H9 (cell line): ENCODE results near the gene HIPK2. TPM values are rescaled to one million over a fixed set of nuclear protein-coding genes. Genes with fewer than 3 reads are reported as not detected.

Source experiments
- DNase-seq: peaks from one replicate; pipeline ENCODE4 v3.0.0-alpha.2; 2017
- H2AFZ ChIP-seq: one replicate; pipeline ENCODE4 v1.6.1; 2013; ENCODE audit warnings: mild to moderate bottlenecking, low read length, control low read depth, moderate library complexity
- H2AK5ac ChIP-seq: 2 replicates; pipeline ENCODE4 v1.6.1; 2013; ENCODE audit warnings: low read length, control low read depth, mixed read lengths; ENCODE audit not compliant: insufficient read length
- H2BK120ac ChIP-seq: one replicate; pipeline ENCODE4 v1.6.1; 2013; ENCODE audit warnings: low read depth, mild to moderate bottlenecking, low read length, control low read depth, inconsistent platforms; ENCODE audit not compliant: poor library complexity, severe bottlenecking
- H2BK12ac ChIP-seq: 2 replicates; pipeline ENCODE4 v1.6.1; 2013; ENCODE audit warnings: low read length, control low read depth, mixed read lengths, low read depth; ENCODE audit not compliant: insufficient read length
- H2BK15ac ChIP-seq: 2 replicates; pipeline ENCODE4 v1.6.1; 2013; ENCODE audit warnings: low read depth, low read length, control low read depth
- H2BK20ac ChIP-seq: one replicate; pipeline ENCODE4 v1.6.1; 2013; ENCODE audit warnings: low read depth, mild to moderate bottlenecking, low read length, control low read depth, inconsistent platforms; ENCODE audit not compliant: poor library complexity, severe bottlenecking
- H2BK5ac ChIP-seq: 2 replicates; pipeline ENCODE4 v1.6.1; 2013; ENCODE audit warnings: low read length, control low read depth, mixed read lengths; ENCODE audit not compliant: insufficient read length
- H3K14ac ChIP-seq: 2 replicates; pipeline ENCODE4 v1.6.1; 2013; ENCODE audit warnings: low read length, control low read depth; ENCODE audit not compliant: insufficient read depth
- H3K18ac ChIP-seq: 2 replicates; pipeline ENCODE4 v1.6.1; 2013; ENCODE audit warnings: low read depth, mild to moderate bottlenecking, mixed read lengths, low read length, control low read depth; ENCODE audit not compliant: insufficient read length
- H3K23ac ChIP-seq: 2 replicates; pipeline ENCODE4 v1.6.1; 2013; ENCODE audit warnings: low read length, control low read depth, mixed read lengths, low read depth; ENCODE audit not compliant: insufficient read length
- H3K23me2 ChIP-seq: 2 replicates; pipeline ENCODE4 v1.6.1; 2013; ENCODE audit warnings: low read depth, mild to moderate bottlenecking, mixed read lengths, low read length, control low read depth; ENCODE audit not compliant: insufficient read length, poor library complexity, severe bottlenecking
- H3K27ac ChIP-seq: 2 replicates; pipeline ENCODE4 v1.5.1; 2013; ENCODE audit warnings: low read length, control low read depth, mixed read lengths, low read depth; ENCODE audit not compliant: insufficient read length
- H3K27me3 ChIP-seq: 2 replicates; pipeline ENCODE4 v1.6.1; 2013; ENCODE audit warnings: low read length, control low read depth, inconsistent platforms; ENCODE audit not compliant: insufficient read depth
- H3K4ac ChIP-seq: 2 replicates; pipeline ENCODE4 v1.6.1; 2013; ENCODE audit warnings: low read depth, mild to moderate bottlenecking, control low read depth, inconsistent platforms, low read length, moderate library complexity
- H3K4me1 ChIP-seq: 2 replicates; pipeline ENCODE4 v1.6.1; 2013; ENCODE audit warnings: low read length, control low read depth, inconsistent platforms; ENCODE audit not compliant: insufficient read depth
- H3K4me2 ChIP-seq: 2 replicates; pipeline ENCODE4 v1.6.1; 2013; ENCODE audit warnings: low read length, control low read depth, mixed read lengths; ENCODE audit not compliant: insufficient read length, insufficient read depth
- H3K56ac ChIP-seq: 2 replicates; pipeline ENCODE4 v1.6.1; 2013; ENCODE audit warnings: low read depth, mild to moderate bottlenecking, mixed read lengths, low read length, control low read depth; ENCODE audit not compliant: insufficient read length
- H3K79me1 ChIP-seq: 2 replicates; pipeline ENCODE4 v1.6.1; 2013; ENCODE audit warnings: low read depth, mild to moderate bottlenecking, moderate library complexity, low read length, control low read depth, inconsistent platforms; ENCODE audit not compliant: insufficient read depth, poor library complexity, severe bottlenecking
- H3K79me2 ChIP-seq: 2 replicates; pipeline ENCODE4 v1.6.1; 2013; ENCODE audit warnings: low read length, control low read depth, inconsistent platforms; ENCODE audit not compliant: insufficient read depth
- H3K9ac ChIP-seq: 2 replicates; pipeline ENCODE4 v1.6.1; 2013; ENCODE audit warnings: low read length, control low read depth, mixed read lengths; ENCODE audit not compliant: insufficient read length; ENCODE audit errors: extremely low read depth
- H3K9me3 ChIP-seq: one replicate; pipeline ENCODE4 v1.6.1; 2013; ENCODE audit warnings: low read depth, low read length, inconsistent platforms; ENCODE audit not compliant: control insufficient read depth
- H3T11ph ChIP-seq: one replicate; pipeline ENCODE4 v1.6.1; 2013; ENCODE audit warnings: mild to moderate bottlenecking, low read length, control low read depth, inconsistent platforms
- H4K20me1 ChIP-seq: one replicate; pipeline ENCODE4 v1.6.1; 2013; ENCODE audit not compliant: control insufficient read depth, insufficient read length, insufficient read depth
- H4K5ac ChIP-seq: 2 replicates; pipeline ENCODE4 v1.6.1; 2013; ENCODE audit warnings: low read depth, mild to moderate bottlenecking, mixed read lengths, low read length, control low read depth; ENCODE audit not compliant: insufficient read length
- H4K8ac ChIP-seq: replicated peaks from 2 replicates; pipeline ENCODE4 v1.6.1; 2013; ENCODE audit warnings: low read length, control low read depth, mixed read lengths, low read depth; ENCODE audit not compliant: insufficient read length
- H4K91ac ChIP-seq: 2 replicates; pipeline ENCODE4 v1.6.1; 2013; ENCODE audit warnings: low read depth, mild to moderate bottlenecking, moderate library complexity, mixed read lengths, low read length, control low read depth; ENCODE audit not compliant: insufficient read length
- H3K27ac Mint-ChIP-seq, 3 experiments: 2 replicates in 2 of 3; 3 replicates in 1 of 3; pipeline ENCODE4 v1.8.0; 2020 to 2021; ENCODE audit warnings: mixed read lengths in 3 of 3, mild to moderate bottlenecking in 1 of 3, moderate library complexity in 1 of 3
- H3K27me3 Mint-ChIP-seq: 2 replicates; pipeline ENCODE4 v1.8.0; 2021; ENCODE audit warnings: low read depth, mild to moderate bottlenecking, moderate library complexity, mixed read lengths
- H3K36me3 Mint-ChIP-seq, 3 experiments: 2 replicates in 2 of 3; 3 replicates in 1 of 3; pipeline ENCODE4 v1.8.0; 2020 to 2021; ENCODE audit warnings: low read depth in 3 of 3, mixed read lengths in 3 of 3; ENCODE audit not compliant: insufficient read depth in 1 of 3
- H3K4me1 Mint-ChIP-seq, 2 experiments: 2 replicates each; pipeline ENCODE4 v1.8.0; 2020; ENCODE audit warnings: mixed read lengths in 2 of 2
- H3K4me3 Mint-ChIP-seq, 2 experiments: 2 replicates in 1 of 2; 3 replicates in 1 of 2; pipeline ENCODE4 v1.8.0; 2020 to 2021; ENCODE audit warnings: mild to moderate bottlenecking in 2 of 2, mixed read lengths in 2 of 2, moderate library complexity in 1 of 2
- H3K9me3 Mint-ChIP-seq, 2 experiments: 2 replicates in 1 of 2; 3 replicates in 1 of 2; pipeline ENCODE4 v1.8.0; 2020; ENCODE audit warnings: mild to moderate bottlenecking in 2 of 2, mixed read lengths in 2 of 2, moderate library complexity in 1 of 2
- WGBS: extraction: QIAGEN DNeasy Blood & Tissue Kit; methylation state at CpG from one replicate; pipeline ENCODE4 v1.1.7; 2013; ENCODE audit warnings: missing lambda C conversion rate, low lambda C conversion rate, mixed read lengths; ENCODE audit not compliant: insufficient read length; ENCODE audit errors: extremely low coverage; 5-methylcytosine and 5-hydroxymethylcytosine counted together
- total RNA-seq: library from RNA; stranded (reverse); gene quantifications from 2 replicates; pipeline ENCODE4 v1.2.1, GENCODE V29; 2021
- TF ChIP-seq, protein P1 (sequence below): fragments of 200-600 bp; sonication (generic); conservative IDR thresholded peaks from 3 replicates; pipeline ENCODE4 v1.8.0; 2021; ENCODE audit warnings: antibody characterized with exemption, mild to moderate bottlenecking

Gene HIPK2
- total RNA-seq, 1 experiment from 2014 or later = 21.9 TPM

DNA sequence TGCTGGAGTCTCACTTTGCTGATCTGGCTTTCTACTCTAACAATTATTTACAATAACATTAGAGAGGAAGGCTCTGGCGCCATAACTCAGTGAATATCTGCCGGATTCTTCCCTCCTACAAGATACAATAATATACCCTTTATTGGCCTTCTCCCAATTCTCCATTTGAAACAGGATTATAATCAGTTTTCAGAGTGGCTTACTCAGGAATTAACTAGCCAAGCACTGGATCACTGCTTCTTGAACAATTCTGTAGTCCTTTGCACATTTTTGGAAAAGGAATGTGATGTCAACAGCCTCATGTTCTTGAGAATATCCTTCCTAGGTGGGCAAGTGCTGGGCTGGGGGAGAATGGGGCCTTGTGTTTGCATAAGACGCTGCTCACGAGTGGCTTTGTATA is 125.9 kb downstream of the HIPK2 start:
- TF ChIP-seq, protein P1, sequence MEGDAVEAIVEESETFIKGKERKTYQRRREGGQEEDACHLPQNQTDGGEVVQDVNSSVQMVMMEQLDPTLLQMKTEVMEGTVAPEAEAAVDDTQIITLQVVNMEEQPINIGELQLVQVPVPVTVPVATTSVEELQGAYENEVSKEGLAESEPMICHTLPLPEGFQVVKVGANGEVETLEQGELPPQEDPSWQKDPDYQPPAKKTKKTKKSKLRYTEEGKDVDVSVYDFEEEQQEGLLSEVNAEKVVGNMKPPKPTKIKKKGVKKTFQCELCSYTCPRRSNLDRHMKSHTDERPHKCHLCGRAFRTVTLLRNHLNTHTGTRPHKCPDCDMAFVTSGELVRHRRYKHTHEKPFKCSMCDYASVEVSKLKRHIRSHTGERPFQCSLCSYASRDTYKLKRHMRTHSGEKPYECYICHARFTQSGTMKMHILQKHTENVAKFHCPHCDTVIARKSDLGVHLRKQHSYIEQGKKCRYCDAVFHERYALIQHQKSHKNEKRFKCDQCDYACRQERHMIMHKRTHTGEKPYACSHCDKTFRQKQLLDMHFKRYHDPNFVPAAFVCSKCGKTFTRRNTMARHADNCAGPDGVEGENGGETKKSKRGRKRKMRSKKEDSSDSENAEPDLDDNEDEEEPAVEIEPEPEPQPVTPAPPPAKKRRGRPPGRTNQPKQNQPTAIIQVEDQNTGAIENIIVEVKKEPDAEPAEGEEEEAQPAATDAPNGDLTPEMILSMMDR = no peak
- Mint-ChIP-seq H3K27ac (no peak overlapping the region), H3K36me3 (no peaks in the 10 kb centered on the region), H3K9me3 (no peaks in the 10 kb centered on the region), H3K4me1 (peaks cover 28 to 38% of the 10 kb centered on the region in 2 experiments), H3K4me3 (no peak overlapping the region), H3K27me3 (no peaks in the 10 kb centered on the region)
- no peaks in the 10 kb centered on the region for H3K23me2 ChIP-seq
- no peak overlapping the region for H3K56ac ChIP-seq
- no peak overlapping the region for H3K9ac ChIP-seq
- H3K18ac ChIP-seq = no peak overlapping the region
- no peaks in the 10 kb centered on the region for H3K79me1 ChIP-seq
- H2BK120ac ChIP-seq = no peak overlapping the region
- H3K4me1 ChIP-seq = no peaks in the 10 kb centered on the region
- no peak overlapping the region for H3K23ac ChIP-seq
- no peak overlapping the region for H2AK5ac ChIP-seq
- H2AFZ ChIP-seq = no peak overlapping the region
- H3K14ac ChIP-seq = no peak overlapping the region
- H3K27ac ChIP-seq = no peak overlapping the region
- H3T11ph ChIP-seq = no peak overlapping the region
- no peak overlapping the region for H4K91ac ChIP-seq
- H2BK5ac ChIP-seq = no peak overlapping the region
- no CpG with 5 or more reads among the region's 4 CpGs for WGBS
- H2BK15ac ChIP-seq = no peak overlapping the region
- H4K8ac ChIP-seq = no peak overlapping the region
- no peak overlapping the region for H3K4ac ChIP-seq
- no peaks in the 10 kb centered on the region for H4K20me1 ChIP-seq
- H2BK20ac ChIP-seq = no peak overlapping the region
- no peak overlapping the region for H2BK12ac ChIP-seq
- no peak for DNase-seq
- no peaks in the 10 kb centered on the region for H3K27me3 ChIP-seq
- H3K4me2 ChIP-seq = no peak overlapping the region
- no peak overlapping the region for H4K5ac ChIP-seq
- H3K79me2 ChIP-seq = no peaks in the 10 kb centered on the region
- H3K9me3 ChIP-seq = no peaks in the 10 kb centered on the region
